Suprapubic skin (tissue), 4 donors: ENCODE measurements around the gene MEAK7.

Experiments
- EP300 ChIP-seq: sonication (generic); formaldehyde crosslinking; IDR thresholded peaks from one replicate; pipeline ENCODE4 v1.6.1; 2017; ENCODE audit warnings: antibody characterized with exemption
- POLR2A ChIP-seq, 2 donors: fragments of 450-650 bp; IDR thresholded peaks; one replicate each; pipeline ENCODE4 v1.6.1; 2017; ENCODE audit warnings: antibody characterized with exemption in 2 of 2, mild to moderate bottlenecking in 2 of 2, moderate library complexity in 2 of 2
- POLR2AphosphoS5 ChIP-seq, 3 donors: sonication (generic); formaldehyde crosslinking; IDR thresholded peaks; one replicate each; pipeline ENCODE4 v1.6.1; 2017; ENCODE audit warnings: antibody characterized with exemption in 3 of 3
- TF ChIP-seq, protein P1 (sequence below), 2 donors: fragments of 200-600 bp in 1 of 2; fragments of 450-650 bp in 1 of 2; sonication (generic) in 1 of 2; IDR thresholded peaks; one replicate each; pipeline ENCODE4 v1.5.1; 2016 to 2019; ENCODE audit warnings: antibody characterized with exemption in 2 of 2, mild to moderate bottlenecking in 1 of 2, moderate library complexity in 1 of 2

DNA sequence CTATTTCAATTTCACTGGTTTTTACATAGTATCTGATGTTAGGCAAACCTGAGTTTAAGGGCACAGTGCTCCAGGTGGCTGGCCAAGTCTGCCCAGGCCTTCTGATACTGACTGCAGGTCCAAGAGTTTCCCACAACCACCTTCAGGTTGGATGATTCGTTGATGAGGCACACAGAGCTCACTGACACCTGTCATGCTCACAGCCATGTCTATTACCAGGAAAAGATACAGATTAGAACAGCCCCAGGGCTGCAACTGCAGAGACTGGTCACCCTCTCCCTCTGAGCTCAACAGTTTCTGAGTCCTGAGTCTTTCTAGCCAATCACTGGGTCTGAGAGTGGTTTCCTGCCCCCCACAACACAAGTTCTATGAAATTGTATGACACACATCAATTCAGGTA lies 37.2 kb downstream of the MEAK7 start:
- TF ChIP-seq, protein P1, sequence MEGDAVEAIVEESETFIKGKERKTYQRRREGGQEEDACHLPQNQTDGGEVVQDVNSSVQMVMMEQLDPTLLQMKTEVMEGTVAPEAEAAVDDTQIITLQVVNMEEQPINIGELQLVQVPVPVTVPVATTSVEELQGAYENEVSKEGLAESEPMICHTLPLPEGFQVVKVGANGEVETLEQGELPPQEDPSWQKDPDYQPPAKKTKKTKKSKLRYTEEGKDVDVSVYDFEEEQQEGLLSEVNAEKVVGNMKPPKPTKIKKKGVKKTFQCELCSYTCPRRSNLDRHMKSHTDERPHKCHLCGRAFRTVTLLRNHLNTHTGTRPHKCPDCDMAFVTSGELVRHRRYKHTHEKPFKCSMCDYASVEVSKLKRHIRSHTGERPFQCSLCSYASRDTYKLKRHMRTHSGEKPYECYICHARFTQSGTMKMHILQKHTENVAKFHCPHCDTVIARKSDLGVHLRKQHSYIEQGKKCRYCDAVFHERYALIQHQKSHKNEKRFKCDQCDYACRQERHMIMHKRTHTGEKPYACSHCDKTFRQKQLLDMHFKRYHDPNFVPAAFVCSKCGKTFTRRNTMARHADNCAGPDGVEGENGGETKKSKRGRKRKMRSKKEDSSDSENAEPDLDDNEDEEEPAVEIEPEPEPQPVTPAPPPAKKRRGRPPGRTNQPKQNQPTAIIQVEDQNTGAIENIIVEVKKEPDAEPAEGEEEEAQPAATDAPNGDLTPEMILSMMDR (IDR thresholded peaks at IDR 0.05): no peak
- no peak for TF ChIP-seq EP300
- TF ChIP-seq POLR2AphosphoS5 (IDR thresholded peaks at IDR 0.05): no peak
- no peak for TF ChIP-seq POLR2A (IDR thresholded peaks at IDR 0.05)
